DMS114 treated with DMSO at 0.1 percent for 48 hours (cell line): ENCODE measurements around the gene OXCT1.
"Not testable (repeated sequence)": the region's sequence is repeated elsewhere in the genome, so short reads cannot be mapped to it uniquely, and the experiment has no call there.

Experiments used
- DNase-seq: peaks from one replicate; lab custom pipeline; 2025; ENCODE audit not compliant: unreplicated experiment; lab: John Stamatoyannopoulos, UW

The OXCT1 gene

GRCh38 chr5:41778410-41778809 lies 91.8 kb downstream of the OXCT1 start:
- no peak for DNase-seq

GRCh38 chr5:41776435-41776834 lies 93.8 kb downstream of the OXCT1 start:
- DNase-seq = no peak

GRCh38 chr5:41773799-41774198 lies 96.4 kb downstream of the OXCT1 start:
- DNase-seq = no peak

- DNase-seq = no peak
Observed at GRCh38 chr5:41772785-41773442, 97.3 kb downstream of the OXCT1 start.

GRCh38 chr5:41772056-41772455 lies 98.2 kb downstream of the OXCT1 start:
- DNase-seq = no peak

- DNase-seq = no peak
Observed at GRCh38 chr5:41770799-41771198, 99.4 kb downstream of the OXCT1 start.

- no peak for DNase-seq
Observed at GRCh38 chr5:41768692-41769091, 101.5 kb downstream of the OXCT1 start.

GRCh38 chr5:41764650-41765049 lies 105.6 kb downstream of the OXCT1 start:
- DNase-seq = no peak

GRCh38 chr5:41763574-41763973 lies 106.7 kb downstream of the OXCT1 start:
- DNase-seq = no peak

- DNase-seq = no peak
Observed at GRCh38 chr5:41763081-41763480, 107.1 kb downstream of the OXCT1 start.

GRCh38 chr5:41762426-41762825 lies 107.8 kb downstream of the OXCT1 start:
- no peak for DNase-seq

GRCh38 chr5:41761663-41762062 lies 108.6 kb downstream of the OXCT1 start:
- no peak for DNase-seq

GRCh38 chr5:41755705-41756104 lies 114.5 kb downstream of the OXCT1 start:
- no peak for DNase-seq

- DNase-seq = no peak
Observed at GRCh38 chr5:41754857-41755256, 115.4 kb downstream of the OXCT1 start.

- no peak for DNase-seq
Observed at GRCh38 chr5:41751867-41752266, 118.4 kb downstream of the OXCT1 start.

GRCh38 chr5:41748631-41749030 lies 121.6 kb downstream of the OXCT1 start:
- DNase-seq = no peak

- DNase-seq = no peak
Observed at GRCh38 chr5:41747708-41748107, 122.5 kb downstream of the OXCT1 start.

GRCh38 chr5:41747301-41747700 lies 122.9 kb downstream of the OXCT1 start:
- DNase-seq = no peak

GRCh38 chr5:41742608-41743007 lies 127.6 kb downstream of the OXCT1 start:
- DNase-seq = not testable (repeated sequence)

GRCh38 chr5:41738710-41739354 lies 131.4 kb downstream of the OXCT1 start:
- no peak for DNase-seq

- no peak for DNase-seq
Observed at GRCh38 chr5:41736641-41737040, 133.6 kb downstream of the OXCT1 start.

- no peak for DNase-seq
Observed at GRCh38 chr5:41735213-41735612, 135.0 kb downstream of the OXCT1 start.

- not testable (repeated sequence) for DNase-seq
Observed at GRCh38 chr5:41729381-41729780, 140.8 kb downstream of the OXCT1 start.
